K562 (cell line): ENCODE data around the gene PHC3. TPM values are rescaled to one million over a fixed set of nuclear protein-coding genes. Genes with fewer than 3 reads are reported as not detected.

Source experiments
- C11orf30 ChIP-seq: fragments of 450-650 bp; IDR thresholded peaks from 2 replicates; pipeline ENCODE4 v1.6.1; 2016; ENCODE audit warnings: low read depth, mild to moderate bottlenecking
- CGGBP1 ChIP-seq: fragments of 250-450 bp; sonication (Bioruptor Pico); IDR thresholded peaks from 2 replicates; pipeline ENCODE4 v1.9.0; 2021; ENCODE audit warnings: mild to moderate bottlenecking
- MGA ChIP-seq: fragments of 450-650 bp; IDR thresholded peaks from 2 replicates; pipeline ENCODE4 v1.6.1; 2016; ENCODE audit warnings: mild to moderate bottlenecking, moderate library complexity
- SOX6 ChIP-seq: fragments of 450-650 bp; IDR thresholded peaks from 2 replicates; pipeline ENCODE4 v1.6.1; 2014; ENCODE audit warnings: mild to moderate bottlenecking
- ZNF12 ChIP-seq: sonication (generic); formaldehyde crosslinking; IDR thresholded peaks from 2 replicates; pipeline ENCODE4 v1.4.0; 2020; ENCODE audit warnings: mild to moderate bottlenecking, missing genetic modification reagents
- polyA plus RNA-seq, 8 experiments: library from polyadenylated mRNA; depleted of rRNA in 4 of 8; stranded (reverse) in 5 of 8; unstranded in 3 of 8; fragments of >200 nt; fragmentation: Nextera tagmentation in 2 of 8; fragmentation: Illumina TruSeq in 1 of 8; extraction: Ambion mirVana in 2 of 8; extraction: Trizol in 1 of 8; gene quantifications; 2 replicates each; pipeline versions ENCODE4 v1.2.1 to v1.2.3, GENCODE V29; 2011 to 2014; ENCODE audit warnings: inconsistent platforms in 1 of 8, missing spikeins in 1 of 8
- total RNA-seq, 7 experiments: library from RNA; depleted of rRNA in 6 of 7; stranded (reverse); fragments of >200 nt in 6 of 7; fragmentation: Illumina TruSeq in 2 of 7; extraction: Trizol in 2 of 7; gene quantifications; 2 replicates each; pipeline versions ENCODE4 v1.2.1 to v1.2.3, GENCODE V29; 2011 to 2021; ENCODE audit warnings: low replicate concordance in 1 of 7

Gene PHC3
- total and polyA plus RNA-seq, 9 of the 15 experiments (the other 6 are each of a cell fraction or from before 2014, with no cell fraction given): 3.1 to 21.6 (median 10.5) TPM

DNA sequence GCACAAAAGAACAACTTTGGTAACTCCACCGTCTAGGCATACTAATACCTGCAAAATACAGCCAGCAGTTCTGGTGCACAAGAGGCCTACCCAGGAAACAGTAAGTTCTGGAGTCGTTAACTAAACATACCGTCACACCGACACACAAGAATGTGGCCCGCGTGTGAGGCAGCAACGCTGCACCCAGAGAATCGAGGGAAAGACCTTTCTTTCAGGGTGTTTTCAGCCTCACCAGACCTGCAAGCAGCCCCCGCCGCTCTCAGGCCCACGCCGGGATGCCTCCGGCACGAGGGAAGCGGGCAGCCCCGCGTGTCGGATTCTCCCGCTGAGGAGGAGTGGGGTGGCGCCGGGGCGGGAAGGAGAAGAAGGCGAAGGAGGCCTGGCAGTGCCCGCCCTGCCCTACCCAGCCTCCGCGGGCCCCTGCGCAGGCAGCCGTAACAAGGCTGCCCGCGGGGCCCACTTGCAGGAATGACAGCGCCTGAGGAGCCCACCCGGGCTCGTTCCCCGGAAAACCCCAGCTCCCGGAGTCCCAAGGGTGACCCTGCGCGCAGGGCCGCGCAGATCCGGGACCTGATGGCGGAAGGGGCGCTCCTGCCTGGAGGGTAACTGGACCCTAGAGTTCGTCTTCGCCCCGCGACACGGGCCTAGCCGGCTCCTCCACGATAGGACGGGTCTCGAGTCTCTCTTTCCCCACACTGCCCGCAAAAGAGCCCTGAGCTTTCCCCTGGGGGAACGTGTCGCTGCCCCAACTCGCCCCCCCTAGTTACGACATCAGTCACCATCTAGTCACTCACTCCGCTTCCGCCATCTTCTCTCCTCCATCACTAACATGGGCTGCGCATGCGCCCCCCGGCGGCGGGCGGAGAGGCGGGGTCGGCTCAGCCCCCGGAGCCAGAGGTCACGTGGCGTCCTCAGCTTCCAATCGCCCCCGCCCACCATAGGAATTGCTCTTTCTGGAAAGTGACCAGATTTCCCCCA lies at the start of gene PHC3 (continued):
- peak; percentile 87 for TF ChIP-seq MGA
- 0 out of 2 replicates have a peak, but pooled peaks have one; percentile 47 for TF ChIP-seq CGGBP1 (CRISPR knock-in tag)
- no peak for TF ChIP-seq SOX6
- TF ChIP-seq C11orf30: no peak
- peak; percentile 55; the same call in 1 of the 2 replicates for TF ChIP-seq ZNF12 (CRISPR knock-in tag)
